K562 (cell line): ENCODE results near the gene ARL8A. TPM values are rescaled to one million over a fixed set of nuclear protein-coding genes. Genes with fewer than 3 reads are reported as not detected.

Experiments used
- ARNT ChIP-seq, 2 experiments: fragments of 450-650 bp; IDR thresholded peaks; 2 replicates each; pipeline ENCODE4 v1.6.1; 2016; ENCODE audit warnings: mild to moderate bottlenecking in 1 of 2
- BRCA1 ChIP-seq, 2 experiments: fragments of 450-650 bp in 1 of 2; sonication (generic) in 1 of 2; formaldehyde crosslinking in 1 of 2; IDR thresholded peaks; 2 replicates each; pipeline versions ENCODE4 v1.5.0 to v1.6.1; 2017 to 2020; ENCODE audit warnings: mild to moderate bottlenecking in 1 of 2, missing genetic modification reagents in 1 of 2
- CBX5 ChIP-seq: IDR thresholded peaks from 2 replicates; pipeline ENCODE4 v1.6.1; 2014; ENCODE audit warnings: low read depth, borderline replicate concordance
- CREM ChIP-seq: IDR thresholded peaks from 2 replicates; pipeline ENCODE4 v1.6.1; 2014; ENCODE audit warnings: antibody characterized with exemption, low read depth
- ESRRB ChIP-seq: fragments of 250-450 bp; sonication (Bioruptor Pico); IDR thresholded peaks from 2 replicates; pipeline ENCODE4 v1.5.0; 2020; ENCODE audit warnings: mild to moderate bottlenecking, moderate library complexity, borderline replicate concordance
- FOXA3 ChIP-seq, 2 experiments: fragments of 450-650 bp in 1 of 2; sonication (generic) in 1 of 2; formaldehyde crosslinking; IDR thresholded peaks in 1 of 2; conservative IDR thresholded peaks in 1 of 2; 2 replicates each; pipeline versions ENCODE4 v1.4.0 to v1.8.0; 2020 to 2022; ENCODE audit warnings: mild to moderate bottlenecking in 2 of 2, missing genetic modification reagents in 1 of 2
- HEY1 ChIP-seq: fragments of 250-450 bp; sonication (Bioruptor Pico); IDR thresholded peaks from 2 replicates; pipeline ENCODE4 v1.5.0; 2020; ENCODE audit warnings: mild to moderate bottlenecking, moderate library complexity, borderline replicate concordance
- MAFK ChIP-seq: IDR thresholded peaks from 2 replicates; pipeline ENCODE4 v1.6.1; 2011; ENCODE audit warnings: low read length, improper control_type of control experiment
- NR2C1 ChIP-seq, 2 experiments: fragments of 450-650 bp; IDR thresholded peaks; 2 replicates each; pipeline ENCODE4 v1.6.1; 2017; ENCODE audit warnings: mild to moderate bottlenecking in 2 of 2, antibody characterized with exemption in 1 of 2, inconsistent platforms in 1 of 2, missing compliant biosample characterization in 1 of 2, missing genetic modification characterization in 1 of 2
- PHTF2 ChIP-seq: fragments of 250-450 bp; sonication (Bioruptor Pico); IDR thresholded peaks from 2 replicates; pipeline ENCODE4 v1.5.0; 2021; ENCODE audit warnings: mild to moderate bottlenecking
- RBM34 ChIP-seq: fragments of 200-400 bp; formaldehyde crosslinking; IDR thresholded peaks from 2 replicates; pipeline ENCODE4 v1.6.1; 2018; ENCODE audit warnings: low read length, borderline replicate concordance; ENCODE audit not compliant: insufficient read depth
- SPI1 ChIP-seq: IDR thresholded peaks from 2 replicates; pipeline ENCODE4 v1.6.1; 2011; ENCODE audit warnings: low read depth, low read length, control low read depth, borderline replicate concordance
- TAF7 ChIP-seq: fragments of 450-650 bp; IDR thresholded peaks from 2 replicates; pipeline ENCODE4 v1.6.1; 2016; ENCODE audit warnings: missing genetic modification characterization, missing compliant biosample characterization
- WHSC1 ChIP-seq: IDR thresholded peaks from one replicate; pipeline ENCODE4 v1.6.1; 2012; ENCODE audit warnings: low read length, control low read depth, inconsistent platforms
- ZKSCAN1 ChIP-seq: fragments of 150-350 bp; IDR thresholded peaks from 2 replicates; pipeline ENCODE4 v1.6.1; 2016; ENCODE audit warnings: low read depth, low read length
- ZNF197 ChIP-seq: fragments of 200-800 bp; sonication (Bioruptor generic); IDR thresholded peaks from 2 replicates; pipeline ENCODE4 v1.6.1; 2016; ENCODE audit warnings: low read depth, missing genetic modification characterization, missing compliant biosample characterization
- ZNF444 ChIP-seq: fragments of 250-450 bp; sonication (Bioruptor Pico); IDR thresholded peaks from 2 replicates; pipeline ENCODE4 v1.4.0; 2020; ENCODE audit warnings: mild to moderate bottlenecking, moderate library complexity
- ZNF696 ChIP-seq: fragments of 250-450 bp; sonication (Bioruptor Pico); conservative IDR thresholded peaks from 2 replicates; pipeline ENCODE4 v1.4.0; 2020; ENCODE audit warnings: mild to moderate bottlenecking, moderate library complexity
- polyA plus RNA-seq, 8 experiments: library from polyadenylated mRNA; depleted of rRNA in 4 of 8; stranded (reverse) in 5 of 8; unstranded in 3 of 8; fragments of >200 nt; fragmentation: Nextera tagmentation in 2 of 8; fragmentation: Illumina TruSeq in 1 of 8; extraction: Ambion mirVana in 2 of 8; extraction: Trizol in 1 of 8; gene quantifications; 2 replicates each; pipeline versions ENCODE4 v1.2.1 to v1.2.3, GENCODE V29; 2011 to 2014; ENCODE audit warnings: inconsistent platforms in 1 of 8, missing spikeins in 1 of 8
- total RNA-seq, 7 experiments: library from RNA; depleted of rRNA in 6 of 7; stranded (reverse); fragments of >200 nt in 6 of 7; fragmentation: Illumina TruSeq in 2 of 7; extraction: Trizol in 2 of 7; gene quantifications; 2 replicates each; pipeline versions ENCODE4 v1.2.1 to v1.2.3, GENCODE V29; 2011 to 2021; ENCODE audit warnings: low replicate concordance in 1 of 7
- TF ChIP-seq, protein P1 (sequence below): fragments of 250-450 bp; sonication (Bioruptor Pico); IDR thresholded peaks from 2 replicates; pipeline ENCODE4 v1.5.0; 2021
- TF ChIP-seq, protein P2 (sequence below): sonication (generic); formaldehyde crosslinking; IDR thresholded peaks from 2 replicates; pipeline ENCODE4 v1.8.1; 2023; ENCODE audit warnings: mild to moderate bottlenecking, missing genetic modification reagents
- TF ChIP-seq, protein P3 (sequence below): sonication (generic); formaldehyde crosslinking; IDR thresholded peaks from 2 replicates; pipeline ENCODE4 v1.8.0; 2022; ENCODE audit warnings: missing genetic modification reagents, mild to moderate bottlenecking, borderline replicate concordance
- TF ChIP-seq, protein P4 (sequence below): fragments of 250-450 bp; sonication (Bioruptor Pico); IDR thresholded peaks from 2 replicates; pipeline ENCODE4 v1.5.0; 2020; ENCODE audit warnings: mild to moderate bottlenecking

ARL8A gene
- total and polyA plus RNA-seq, 9 of the 15 experiments (the other 6 are each of a cell fraction or from before 2014, with no cell fraction given), result 0.17 to 27.3 (median 15.6) TPM

GRCh38 chr1:202158810-202159533 is 14.4 kb upstream of the ARL8A start (continued):
- TF ChIP-seq, protein P1, sequence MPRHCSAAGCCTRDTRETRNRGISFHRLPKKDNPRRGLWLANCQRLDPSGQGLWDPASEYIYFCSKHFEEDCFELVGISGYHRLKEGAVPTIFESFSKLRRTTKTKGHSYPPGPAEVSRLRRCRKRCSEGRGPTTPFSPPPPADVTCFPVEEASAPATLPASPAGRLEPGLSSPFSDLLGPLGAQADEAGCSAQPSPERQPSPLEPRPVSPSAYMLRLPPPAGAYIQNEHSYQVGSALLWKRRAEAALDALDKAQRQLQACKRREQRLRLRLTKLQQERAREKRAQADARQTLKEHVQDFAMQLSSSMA, result no peak
- TF ChIP-seq CBX5 (no peak), ESRRB (CRISPR knock-in tag) (no peak), CREM (no peak), FOXA3 (CRISPR knock-in tag; conservative IDR thresholded peaks at IDR 0.05 in 1 of 2, IDR thresholded peaks at IDR 0.05 in 1 of 2) (peak in 1 of 2 experiments; percentile 40; a peak in 1 of 4 replicates), ZNF444 (CRISPR knock-in tag) (no peak), ZNF696 (CRISPR knock-in tag) (no peak), ZNF197 (CRISPR knock-in tag) (no peak), HEY1 (CRISPR knock-in tag) (no peak), RBM34 (no peak), BRCA1 (IDR thresholded peaks at IDR 0.05) (no peak), BRCA1 (CRISPR knock-in tag; IDR thresholded peaks at IDR 0.05) (no peak), ARNT (IDR thresholded peaks at IDR 0.05) (no peak), PHTF2 (CRISPR knock-in tag) (no peak), WHSC1 (peak; percentile 45), ZKSCAN1 (no peak), NR2C1 (IDR thresholded peaks at IDR 0.05) (peak; percentile 77; the same call in 1 of the 2 replicates), NR2C1 (tag; IDR thresholded peaks at IDR 0.05) (peak; percentile 86), MAFK (no peak), TAF7 (no peak), SPI1 (no peak)
- TF ChIP-seq, protein P2, sequence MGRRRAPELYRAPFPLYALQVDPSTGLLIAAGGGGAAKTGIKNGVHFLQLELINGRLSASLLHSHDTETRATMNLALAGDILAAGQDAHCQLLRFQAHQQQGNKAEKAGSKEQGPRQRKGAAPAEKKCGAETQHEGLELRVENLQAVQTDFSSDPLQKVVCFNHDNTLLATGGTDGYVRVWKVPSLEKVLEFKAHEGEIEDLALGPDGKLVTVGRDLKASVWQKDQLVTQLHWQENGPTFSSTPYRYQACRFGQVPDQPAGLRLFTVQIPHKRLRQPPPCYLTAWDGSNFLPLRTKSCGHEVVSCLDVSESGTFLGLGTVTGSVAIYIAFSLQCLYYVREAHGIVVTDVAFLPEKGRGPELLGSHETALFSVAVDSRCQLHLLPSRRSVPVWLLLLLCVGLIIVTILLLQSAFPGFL, result 0 out of 2 replicates have a peak, but pooled peaks have one; percentile 3
- TF ChIP-seq, protein P3, sequence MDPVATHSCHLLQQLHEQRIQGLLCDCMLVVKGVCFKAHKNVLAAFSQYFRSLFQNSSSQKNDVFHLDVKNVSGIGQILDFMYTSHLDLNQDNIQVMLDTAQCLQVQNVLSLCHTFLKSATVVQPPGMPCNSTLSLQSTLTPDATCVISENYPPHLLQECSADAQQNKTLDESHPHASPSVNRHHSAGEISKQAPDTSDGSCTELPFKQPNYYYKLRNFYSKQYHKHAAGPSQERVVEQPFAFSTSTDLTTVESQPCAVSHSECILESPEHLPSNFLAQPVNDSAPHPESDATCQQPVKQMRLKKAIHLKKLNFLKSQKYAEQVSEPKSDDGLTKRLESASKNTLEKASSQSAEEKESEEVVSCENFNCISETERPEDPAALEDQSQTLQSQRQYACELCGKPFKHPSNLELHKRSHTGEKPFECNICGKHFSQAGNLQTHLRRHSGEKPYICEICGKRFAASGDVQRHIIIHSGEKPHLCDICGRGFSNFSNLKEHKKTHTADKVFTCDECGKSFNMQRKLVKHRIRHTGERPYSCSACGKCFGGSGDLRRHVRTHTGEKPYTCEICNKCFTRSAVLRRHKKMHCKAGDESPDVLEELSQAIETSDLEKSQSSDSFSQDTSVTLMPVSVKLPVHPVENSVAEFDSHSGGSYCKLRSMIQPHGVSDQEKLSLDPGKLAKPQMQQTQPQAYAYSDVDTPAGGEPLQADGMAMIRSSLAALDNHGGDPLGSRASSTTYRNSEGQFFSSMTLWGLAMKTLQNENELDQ (CRISPR knock-in tag), result no peak
- TF ChIP-seq, protein P4, sequence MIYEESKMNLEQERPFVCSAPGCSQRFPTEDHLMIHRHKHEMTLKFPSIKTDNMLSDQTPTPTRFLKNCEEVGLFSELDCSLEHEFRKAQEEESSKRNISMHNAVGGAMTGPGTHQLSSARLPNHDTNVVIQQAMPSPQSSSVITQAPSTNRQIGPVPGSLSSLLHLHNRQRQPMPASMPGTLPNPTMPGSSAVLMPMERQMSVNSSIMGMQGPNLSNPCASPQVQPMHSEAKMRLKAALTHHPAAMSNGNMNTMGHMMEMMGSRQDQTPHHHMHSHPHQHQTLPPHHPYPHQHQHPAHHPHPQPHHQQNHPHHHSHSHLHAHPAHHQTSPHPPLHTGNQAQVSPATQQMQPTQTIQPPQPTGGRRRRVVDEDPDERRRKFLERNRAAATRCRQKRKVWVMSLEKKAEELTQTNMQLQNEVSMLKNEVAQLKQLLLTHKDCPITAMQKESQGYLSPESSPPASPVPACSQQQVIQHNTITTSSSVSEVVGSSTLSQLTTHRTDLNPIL, result no peak
